IPS-18c (cell line): ENCODE measurements around the gene FBXL17.

Source experiments
- H3K4me3 ChIP-seq: 2 replicates; pipeline ENCODE4 v1.7.0; 2013; ENCODE audit warnings: low read depth, mild to moderate bottlenecking, low read length, moderate library complexity; ENCODE audit not compliant: insufficient read depth
- H3K9me3 ChIP-seq: one replicate; pipeline ENCODE4 v1.6.1; 2013; ENCODE audit warnings: mild to moderate bottlenecking, low read length, moderate library complexity; ENCODE audit not compliant: control insufficient read depth, insufficient read depth

The FBXL17 gene

GRCh38 chr5:107916731-107917725 is 464.9 kb downstream of the FBXL17 start:
- H3K9me3 ChIP-seq = no peaks in the 10 kb centered on the region
- H3K4me3 ChIP-seq = no peak overlapping the region

- Histone ChIP-seq H3K9me3 (no peaks in the 10 kb centered on the region), H3K4me3 (no peak overlapping the region)
Measured at GRCh38 chr5:107915176-107915812, 466.6 kb downstream of the FBXL17 start.

GRCh38 chr5:107913494-107913893 is 468.4 kb downstream of the FBXL17 start:
- Histone ChIP-seq H3K4me3 (no peak overlapping the region), H3K9me3 (no peaks in the 10 kb centered on the region)

- Histone ChIP-seq H3K9me3 (no peaks in the 10 kb centered on the region), H3K4me3 (no peak overlapping the region)
Measured at GRCh38 chr5:107900721-107901120, 481.2 kb downstream of the FBXL17 start.

- Histone ChIP-seq H3K4me3 (no peak overlapping the region), H3K9me3 (no peaks in the 10 kb centered on the region)
Measured at GRCh38 chr5:107894361-107894760, 487.5 kb downstream of the FBXL17 start.

- no peak overlapping the region for H3K4me3 ChIP-seq
- H3K9me3 ChIP-seq = no peaks in the 10 kb centered on the region
Measured at GRCh38 chr5:107893642-107894041, 488.3 kb downstream of the FBXL17 start.

- no peaks in the 10 kb centered on the region for H3K9me3 ChIP-seq
- no peak overlapping the region for H3K4me3 ChIP-seq
Measured at GRCh38 chr5:107889387-107889786, 492.5 kb downstream of the FBXL17 start.

- no peak overlapping the region for H3K4me3 ChIP-seq
- H3K9me3 ChIP-seq = no peaks in the 10 kb centered on the region
Measured at GRCh38 chr5:107888541-107888940, 493.4 kb downstream of the FBXL17 start.

- Histone ChIP-seq H3K9me3 (no peaks in the 10 kb centered on the region), H3K4me3 (no peak overlapping the region)
Measured at GRCh38 chr5:107887166-107887943, 494.5 kb downstream of the FBXL17 start.

GRCh38 chr5:107885601-107886000 is 496.3 kb downstream of the FBXL17 start:
- Histone ChIP-seq H3K9me3 (no peaks in the 10 kb centered on the region), H3K4me3 (no peak overlapping the region)

GRCh38 chr5:107884871-107885270 is 497.0 kb downstream of the FBXL17 start:
- Histone ChIP-seq H3K4me3 (no peak overlapping the region), H3K9me3 (no peaks in the 10 kb centered on the region)

- no peaks in the 10 kb centered on the region for H3K9me3 ChIP-seq
Measured at GRCh38 chr5:107878661-107879060, 503.2 kb downstream of the FBXL17 start.

GRCh38 chr5:107876906-107877305 is 505.0 kb downstream of the FBXL17 start:
- Histone ChIP-seq H3K4me3 (no peak overlapping the region), H3K9me3 (no peaks in the 10 kb centered on the region)

More at GRCh38 chr5:107878661-107879060, 503.2 kb downstream of the FBXL17 start:
- no peak overlapping the region for H3K4me3 ChIP-seq

GRCh38 chr5:107876261-107876660 is 505.6 kb downstream of the FBXL17 start:
- no peaks in the 10 kb centered on the region for H3K9me3 ChIP-seq
- H3K4me3 ChIP-seq = no peak overlapping the region

- no peak overlapping the region for H3K4me3 ChIP-seq
Measured at GRCh38 chr5:107875833-107876232, 506.1 kb downstream of the FBXL17 start.

GRCh38 chr5:107874795-107875194 is 507.1 kb downstream of the FBXL17 start:
- H3K4me3 ChIP-seq = no peak overlapping the region

More at GRCh38 chr5:107875833-107876232, 506.1 kb downstream of the FBXL17 start:
- no peaks in the 10 kb centered on the region for H3K9me3 ChIP-seq

GRCh38 chr5:107873877-107874276 is 508.0 kb downstream of the FBXL17 start:
- no peak overlapping the region for H3K4me3 ChIP-seq
- H3K9me3 ChIP-seq = no peaks in the 10 kb centered on the region

More at GRCh38 chr5:107874795-107875194, 507.1 kb downstream of the FBXL17 start:
- no peaks in the 10 kb centered on the region for H3K9me3 ChIP-seq
